Type B pancreatic cell (in vitro differentiated cells): ENCODE measurements around the gene ARL5B. TPM values are rescaled to one million over a fixed set of nuclear protein-coding genes. Genes with fewer than 3 reads are reported as not detected.
A peak's percentile ranks its signal among the peaks of the same experiment; 100 is the strongest.

Source experiments
- DNase-seq: peaks from one replicate; pipeline ENCODE4 v3.0.0; 2021; ENCODE audit warnings: mixed read lengths; ENCODE audit not compliant: unreplicated experiment; ENCODE audit errors: extremely low spot score
- H3K27ac Mint-ChIP-seq: 2 replicates; pipeline ENCODE4 v1.8.0; 2021; ENCODE audit warnings: mild to moderate bottlenecking, mixed read lengths
- H3K27me3 Mint-ChIP-seq: 2 replicates; pipeline ENCODE4 v1.8.0; 2021; ENCODE audit warnings: mixed read lengths
- H3K36me3 Mint-ChIP-seq: 2 replicates; pipeline ENCODE4 v1.8.0; 2021; ENCODE audit warnings: mixed read lengths
- H3K4me1 Mint-ChIP-seq: one replicate; pipeline ENCODE4 v1.8.0; 2021; ENCODE audit warnings: mixed read lengths; ENCODE audit not compliant: unreplicated experiment
- H3K4me3 Mint-ChIP-seq: 2 replicates; pipeline ENCODE4 v1.8.0; 2021; ENCODE audit warnings: mild to moderate bottlenecking, mixed read lengths
- H3K9me3 Mint-ChIP-seq: 2 replicates; pipeline ENCODE4 v1.8.0; 2021; ENCODE audit warnings: mixed read lengths
- total RNA-seq: library from RNA; stranded (reverse); gene quantifications from 2 replicates; pipeline ENCODE4 v1.2.1, GENCODE V29; 2021; ENCODE audit warnings: low replicate concordance
- TF ChIP-seq, protein P1 (sequence below): fragments of 200-600 bp; sonication (generic); conservative IDR thresholded peaks from 2 replicates; pipeline ENCODE4 v1.5.0; 2021; ENCODE audit warnings: antibody characterized with exemption, mild to moderate bottlenecking

The ARL5B gene
- total RNA-seq, 1 donor from 2014 or later, result 38.0 TPM

GRCh38 chr10:18685555-18685954, 26.3 kb downstream of the ARL5B start:
- peaks cover 5% of the 10 kb centered on the region for H3K36me3 Mint-ChIP-seq
- H3K4me3 Mint-ChIP-seq, result no peak overlapping the region
- no peaks in the 10 kb centered on the region for H3K27me3 Mint-ChIP-seq
- H3K9me3 Mint-ChIP-seq, result no peaks in the 10 kb centered on the region
- no peak for DNase-seq
- no peak overlapping the region for H3K27ac Mint-ChIP-seq
- peaks cover 6% of the 10 kb centered on the region for H3K4me1 Mint-ChIP-seq
- TF ChIP-seq, protein P1, sequence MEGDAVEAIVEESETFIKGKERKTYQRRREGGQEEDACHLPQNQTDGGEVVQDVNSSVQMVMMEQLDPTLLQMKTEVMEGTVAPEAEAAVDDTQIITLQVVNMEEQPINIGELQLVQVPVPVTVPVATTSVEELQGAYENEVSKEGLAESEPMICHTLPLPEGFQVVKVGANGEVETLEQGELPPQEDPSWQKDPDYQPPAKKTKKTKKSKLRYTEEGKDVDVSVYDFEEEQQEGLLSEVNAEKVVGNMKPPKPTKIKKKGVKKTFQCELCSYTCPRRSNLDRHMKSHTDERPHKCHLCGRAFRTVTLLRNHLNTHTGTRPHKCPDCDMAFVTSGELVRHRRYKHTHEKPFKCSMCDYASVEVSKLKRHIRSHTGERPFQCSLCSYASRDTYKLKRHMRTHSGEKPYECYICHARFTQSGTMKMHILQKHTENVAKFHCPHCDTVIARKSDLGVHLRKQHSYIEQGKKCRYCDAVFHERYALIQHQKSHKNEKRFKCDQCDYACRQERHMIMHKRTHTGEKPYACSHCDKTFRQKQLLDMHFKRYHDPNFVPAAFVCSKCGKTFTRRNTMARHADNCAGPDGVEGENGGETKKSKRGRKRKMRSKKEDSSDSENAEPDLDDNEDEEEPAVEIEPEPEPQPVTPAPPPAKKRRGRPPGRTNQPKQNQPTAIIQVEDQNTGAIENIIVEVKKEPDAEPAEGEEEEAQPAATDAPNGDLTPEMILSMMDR, result no peak

- H3K4me3 Mint-ChIP-seq, result no peak overlapping the region
- TF ChIP-seq, protein P1, result no peak
- DNase-seq, result no peak
- H3K4me1 Mint-ChIP-seq, result peaks cover 6% of the 10 kb centered on the region
- peak overlapping the region; percentile 13 for H3K27ac Mint-ChIP-seq
- no peaks in the 10 kb centered on the region for H3K27me3 Mint-ChIP-seq
- no peaks in the 10 kb centered on the region for H3K9me3 Mint-ChIP-seq
- peaks cover 5% of the 10 kb centered on the region for H3K36me3 Mint-ChIP-seq
Measured at GRCh38 chr10:18687195-18687594, 28.0 kb downstream of the ARL5B start.

DNA sequence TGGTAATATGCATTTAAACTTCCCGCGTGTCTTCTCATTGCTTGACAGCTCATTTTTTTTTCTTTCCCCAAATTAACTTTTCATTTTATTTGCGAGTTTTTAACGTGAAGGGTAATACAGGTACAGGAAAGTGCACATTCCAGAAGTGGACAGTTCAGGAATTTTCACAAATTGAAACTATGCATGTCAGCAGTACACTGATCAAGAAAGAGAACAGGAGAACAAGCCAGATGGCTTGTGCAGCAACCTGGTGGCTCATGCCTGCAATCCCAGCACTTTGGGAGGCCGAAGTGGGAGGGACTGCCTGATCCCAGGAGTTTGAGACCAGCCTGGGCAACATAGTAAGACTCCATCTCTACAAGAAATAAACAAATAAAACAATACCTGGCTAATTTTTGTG, 28.5 kb downstream of the ARL5B start:
- H3K4me3 Mint-ChIP-seq, result no peak overlapping the region
- H3K9me3 Mint-ChIP-seq, result no peaks in the 10 kb centered on the region
- TF ChIP-seq, protein P1, result no peak
- no peak for DNase-seq
- peaks cover 6% of the 10 kb centered on the region for H3K4me1 Mint-ChIP-seq
- H3K27me3 Mint-ChIP-seq, result no peaks in the 10 kb centered on the region
- H3K27ac Mint-ChIP-seq, result peak overlapping the region; percentile 13
- peaks cover 3% of the 10 kb centered on the region for H3K36me3 Mint-ChIP-seq

GRCh38 chr10:18689498-18689897, 30.3 kb downstream of the ARL5B start:
- TF ChIP-seq, protein P1, result peak; percentile 70
- no peak for DNase-seq
- peak overlapping the region; percentile 82 for H3K27ac Mint-ChIP-seq
- no peaks in the 10 kb centered on the region for H3K36me3 Mint-ChIP-seq
- no peaks in the 10 kb centered on the region for H3K27me3 Mint-ChIP-seq
- peak overlapping the region; percentile 23 for H3K4me3 Mint-ChIP-seq
- peaks cover 2% of the 10 kb centered on the region for H3K9me3 Mint-ChIP-seq
- peaks cover 6% of the 10 kb centered on the region for H3K4me1 Mint-ChIP-seq

- Mint-ChIP-seq H3K27me3 (no peaks in the 10 kb centered on the region), H3K9me3 (peaks cover 4% of the 10 kb centered on the region), H3K4me1 (peaks cover 6% of the 10 kb centered on the region), H3K36me3 (no peaks in the 10 kb centered on the region), H3K27ac (no peak overlapping the region), H3K4me3 (no peak overlapping the region)
- TF ChIP-seq, protein P1, result no peak
- no peak for DNase-seq
Measured at GRCh38 chr10:18690541-18690940, 31.3 kb downstream of the ARL5B start.
